HCT116 (cell line): ENCODE data around the gene GOLPH3L. TPM values are rescaled to one million over a fixed set of nuclear protein-coding genes. Genes with fewer than 3 reads are reported as not detected.

Experiments
- ATAC-seq: fragments of 200-7000 bp; cut with Tn5 transposase; 2 replicates; pipeline ENCODE4 v1.9.1; 2020; ENCODE audit warnings: mild to moderate bottlenecking, moderate library complexity
- BruUV-seq: library from RNA; stranded (reverse); fragments of 400-500 nt; replicated peaks from 2 replicates; lab custom pipeline; 2021; lab: Mats Ljungman, UMichigan
- CTCF ChIA-PET: fragments of 300-600 bp; sonication (Branson Sonifier 250); formaldehyde crosslinking; loops from one replicate; lab custom pipeline; 2021; ENCODE audit warnings: antibody characterized with exemption; lab: Charles Lee
- POLR2A ChIA-PET: fragments of 300-600, 350-600 bp; sonication (Branson Sonifier 250); formaldehyde crosslinking; loops from one replicate; lab custom pipeline; 2021; ENCODE audit warnings: antibody characterized with exemption; lab: Charles Lee
- RAD21 ChIA-PET, 2 experiments: fragments of 300-600 bp; sonication (Branson Sonifier 250); formaldehyde crosslinking; loops; one replicate each; lab custom pipeline; 2023; ENCODE audit warnings: low total read pairs in 2 of 2; ENCODE audit not compliant: uncharacterized antibody in 2 of 2, unreplicated experiment in 2 of 2, low non-redundant PET in 1 of 2; lab: Charles Lee
- DNase-seq: peaks from one replicate; pipeline ENCODE4 v3.0.0-alpha.2; 2010; ENCODE audit warnings: low read depth, low spot score
- H2AFZ ChIP-seq: fragments of 200-600 bp; shearing (Covaris generic), sonication (generic); 2 replicates; pipeline ENCODE4 v1.6.1; 2017; ENCODE audit warnings: low read depth, mixed run types, mixed read lengths, antibody characterized with exemption, low read length; ENCODE audit not compliant: poor library complexity, severe bottlenecking
- H3K27ac ChIP-seq: 2 replicates; pipeline ENCODE4 v1.5.1; 2012; ENCODE audit warnings: low read depth, low read length
- H3K27me3 ChIP-seq: fragments of 200-600 bp; sonication (generic); 2 replicates; pipeline ENCODE4 v1.6.1; 2016; ENCODE audit warnings: mixed run types, low read length, mixed read lengths; ENCODE audit not compliant: insufficient read depth
- H3K36me3 ChIP-seq, 2 experiments: fragments of 200-500 bp in 1 of 2; fragments of 200-600 bp in 1 of 2; sonication (Bioruptor generic) in 1 of 2; sonication (generic) in 1 of 2; 2 replicates each; pipeline versions ENCODE4 v1.5.1 to v1.6.1; 2014 to 2016; ENCODE audit warnings: low read length in 2 of 2, inconsistent platforms in 1 of 2, mixed read lengths in 1 of 2, mixed run types in 1 of 2; ENCODE audit not compliant: insufficient read depth in 2 of 2, control insufficient read depth in 1 of 2
- H3K4me1 ChIP-seq, 2 experiments: fragments of 200-600 bp in 1 of 2; sonication (generic) in 1 of 2; 2 replicates each; pipeline versions ENCODE4 v1.5.1 to v1.6.1; 2012 to 2017; ENCODE audit warnings: low read length in 2 of 2, inconsistent platforms in 1 of 2, mild to moderate bottlenecking in 1 of 2, mixed read lengths in 1 of 2, mixed run types in 1 of 2, moderate library complexity in 1 of 2; ENCODE audit not compliant: insufficient read depth in 2 of 2, control insufficient read depth in 1 of 2
- H3K4me2 ChIP-seq: fragments of 200-600 bp; sonication (generic); 2 replicates; pipeline ENCODE4 v1.6.1; 2017; ENCODE audit warnings: mixed run types, low read length, mixed read lengths
- H3K4me3 ChIP-seq, 2 experiments: fragments of 200-600 bp in 1 of 2; sonication (generic) in 1 of 2; replicated peaks in 1 of 2; 2 replicates each; pipeline ENCODE4 v1.5.1; 2011 to 2016; ENCODE audit warnings: low read length in 2 of 2, control low read depth in 1 of 2, low read depth in 1 of 2, mild to moderate bottlenecking in 1 of 2, mixed read lengths in 1 of 2, mixed run types in 1 of 2
- H3K79me2 ChIP-seq: fragments of 200-600 bp; sonication (generic); 2 replicates; pipeline ENCODE4 v1.6.1; 2017; ENCODE audit warnings: mild to moderate bottlenecking, mixed run types, low read length, moderate library complexity, mixed read lengths; ENCODE audit not compliant: insufficient read depth
- H3K9ac ChIP-seq: fragments of 200-600 bp; sonication (generic); 2 replicates; pipeline ENCODE4 v1.6.1; 2016; ENCODE audit warnings: low read length, mixed read lengths
- H3K9me2 ChIP-seq: fragments of 200-600 bp; sonication (generic), shearing (Covaris generic); 2 replicates; pipeline ENCODE4 v1.6.1; 2017; ENCODE audit warnings: mixed run types, mild to moderate bottlenecking, moderate library complexity; ENCODE audit not compliant: insufficient read depth
- H3K9me3 ChIP-seq, 2 experiments: fragments of 200-500 bp in 1 of 2; fragments of 200-600 bp in 1 of 2; sonication (Bioruptor generic) in 1 of 2; sonication (generic) in 1 of 2; 2 replicates each; pipeline ENCODE4 v1.6.1; 2014 to 2017; ENCODE audit warnings: low read length in 2 of 2, mixed read lengths in 2 of 2, inconsistent platforms in 1 of 2, low read depth in 1 of 2, mild to moderate bottlenecking in 1 of 2, mixed run types in 1 of 2, moderate library complexity in 1 of 2; ENCODE audit not compliant: control insufficient read depth in 1 of 2, insufficient read depth in 1 of 2
- H4K20me1 ChIP-seq: fragments of 200-600 bp; sonication (generic), shearing (Covaris generic); 2 replicates; pipeline ENCODE4 v1.6.1; 2017; ENCODE audit warnings: mixed run types, mild to moderate bottlenecking, moderate library complexity; ENCODE audit not compliant: insufficient read depth
- CBX3 ChIP-seq: IDR thresholded peaks from 2 replicates; pipeline ENCODE4 v1.6.1; 2012; ENCODE audit warnings: low read depth
- CEBPB ChIP-seq: IDR thresholded peaks from 2 replicates; pipeline ENCODE4 v1.6.1; 2012; ENCODE audit warnings: low read depth
- EGR1 ChIP-seq: IDR thresholded peaks from 2 replicates; pipeline ENCODE4 v1.6.1; 2012; ENCODE audit warnings: low read depth
- ELF1 ChIP-seq: IDR thresholded peaks from 2 replicates; pipeline ENCODE4 v1.6.1; 2012; ENCODE audit warnings: low read depth, borderline replicate concordance
- EZH2phosphoT487 ChIP-seq: fragments of 200-600 bp; IDR thresholded peaks from 2 replicates; pipeline ENCODE4 v1.6.1; 2018; ENCODE audit warnings: antibody characterized with exemption, borderline replicate concordance
- FOSL1 ChIP-seq: IDR thresholded peaks from 2 replicates; pipeline ENCODE4 v1.6.1; 2012; ENCODE audit warnings: low read depth
- JUND ChIP-seq: IDR thresholded peaks from 2 replicates; pipeline ENCODE4 v1.6.1; 2012
- POLR2AphosphoS5 ChIP-seq: IDR thresholded peaks from 2 replicates; pipeline ENCODE4 v1.6.1; 2011; ENCODE audit warnings: mild to moderate bottlenecking, low read depth, low read length, moderate library complexity
- RAD21 ChIP-seq: IDR thresholded peaks from 2 replicates; pipeline ENCODE4 v1.6.1; 2012; ENCODE audit warnings: low read depth, mild to moderate bottlenecking
- SIN3A ChIP-seq: IDR thresholded peaks from 2 replicates; pipeline ENCODE4 v1.6.1; 2012; ENCODE audit warnings: low read depth
- SP1 ChIP-seq: IDR thresholded peaks from 2 replicates; pipeline ENCODE4 v1.6.1; 2012; ENCODE audit warnings: low read depth
- SRF ChIP-seq: IDR thresholded peaks from 2 replicates; pipeline ENCODE4 v1.6.1; 2012; ENCODE audit warnings: low read depth
- TCF7L2 ChIP-seq: IDR thresholded peaks from 2 replicates; pipeline ENCODE4 v1.7.0; 2011; ENCODE audit warnings: borderline replicate concordance, inconsistent platforms; ENCODE audit not compliant: insufficient read depth, insufficient read length; ENCODE audit errors: extremely low read depth
- YY1 ChIP-seq: IDR thresholded peaks from 2 replicates; pipeline ENCODE4 v1.6.1; 2011; ENCODE audit warnings: low read length, low read depth, moderate library complexity, mild to moderate bottlenecking; ENCODE audit not compliant: insufficient replicate concordance; ENCODE audit errors: extremely low read depth
- ZFX ChIP-seq: fragments of 450-650 bp; IDR thresholded peaks from 2 replicates; pipeline ENCODE4 v1.6.1; 2017
- ZNF274 ChIP-seq: fragments of 200-500 bp; sonication (Bioruptor generic); IDR thresholded peaks from 2 replicates; pipeline ENCODE4 v1.6.1; 2014; ENCODE audit warnings: mild to moderate bottlenecking, low read depth, low read length, inconsistent platforms
- intact Hi-C: fragments of 100-400 bp; cut with micrococcal nuclease; formaldehyde crosslinking; loops from 2 replicates; pipeline ENCODE4 v1.10.0; 2022
- total RNA-seq: library from RNA; stranded (reverse); gene quantifications from one replicate; pipeline ENCODE4 v1.2.1, GENCODE V29; 2021; ENCODE audit not compliant: unreplicated experiment
- TF ChIP-seq, protein P1 (sequence below): IDR thresholded peaks from 2 replicates; pipeline ENCODE4 v1.6.1; 2012; ENCODE audit warnings: low read depth
- TF ChIP-seq, protein P2 (sequence below): IDR thresholded peaks from 2 replicates; pipeline ENCODE4 v1.6.1; 2012
- TF ChIP-seq, protein P3 (sequence below): IDR thresholded peaks from 2 replicates; pipeline ENCODE4 v1.6.1; 2012
- TF ChIP-seq, protein P4 (sequence below), 3 experiments: fragments of 200-600 bp in 1 of 3; sonication (generic) in 1 of 3; IDR thresholded peaks in 2 of 3; conservative IDR thresholded peaks in 1 of 3; 2 replicates each; pipeline ENCODE4 v1.5.1; 2012 to 2017; ENCODE audit warnings: low read depth in 2 of 3, low read length in 2 of 3, antibody characterized with exemption in 1 of 3, borderline replicate concordance in 1 of 3, control low read depth in 1 of 3, mild to moderate bottlenecking in 1 of 3, mixed read lengths in 1 of 3, mixed run types in 1 of 3, moderate library complexity in 1 of 3; ENCODE audit not compliant: insufficient read depth in 1 of 3

GOLPH3L gene
- total RNA-seq, 1 experiment from 2014 or later, result 28.0 TPM

DNA sequence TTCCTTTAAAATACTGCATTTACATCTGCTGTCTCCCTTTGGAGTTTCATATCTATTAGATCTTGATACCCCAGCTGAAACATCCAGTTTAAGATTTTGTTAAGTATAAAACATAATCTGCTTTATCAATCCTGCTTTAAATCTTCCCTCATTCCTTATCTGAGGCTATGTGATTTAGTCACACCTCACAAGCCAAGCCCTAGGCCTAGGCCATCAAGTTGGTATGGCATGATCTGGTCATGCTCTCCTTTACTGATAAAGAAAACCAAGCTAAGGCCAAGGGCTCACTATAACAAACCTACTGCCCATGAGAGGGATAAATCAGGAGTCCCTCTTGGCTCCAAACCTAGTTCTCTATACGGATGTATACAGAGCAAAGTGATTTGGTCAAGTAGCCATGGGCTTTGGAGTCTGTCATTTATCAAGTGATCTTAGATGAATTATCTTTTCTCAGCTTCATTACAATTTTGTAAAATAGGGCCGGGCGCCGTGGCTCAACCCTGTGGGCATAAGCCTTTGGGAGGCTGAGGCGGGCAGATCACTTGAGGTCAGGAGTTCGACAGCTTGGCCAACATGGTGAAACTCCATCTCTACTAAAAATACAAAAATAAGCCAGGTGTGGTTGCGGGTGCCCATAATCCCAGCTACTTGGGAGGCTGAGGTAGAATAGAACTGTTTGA lies 90.4 kb downstream of the GOLPH3L start:
- H3K9me2 ChIP-seq, result no peaks in the 10 kb centered on the region
- no peaks in the 10 kb centered on the region for H3K9me3 ChIP-seq
- ChIA-PET RAD21 (no interaction called here), CTCF (no interaction called here), POLR2A (interaction anchor here (1.2 to 2.3 kb wide), 2 partner anchors 23 to 27 kb away, joined by 4 to 11 read pairs; partner anchors contain the start of genes ENSA and MCL1)
- ATAC-seq (no peak), DNase-seq (no peak)
- no peak overlapping the region for H3K4me2 ChIP-seq
- H3K36me3 ChIP-seq, result 0 out of 4 replicates have a peak, but pooled peaks cover 0 to 4% of the 10 kb centered on the region in 2 experiments
- no peaks in the 10 kb centered on the region for H4K20me1 ChIP-seq
- intact Hi-C loops, result no loop called here
- H3K27me3 ChIP-seq, result no peaks in the 10 kb centered on the region
- no TSS peak for BruUV-seq
- no peak overlapping the region for H3K27ac ChIP-seq
- H2AFZ ChIP-seq, result no peak overlapping the region
- H3K4me3 ChIP-seq, result no peak overlapping the region
- no peak for TF ChIP-seq RAD21
- TF ChIP-seq FOSL1, result no peak
- TF ChIP-seq POLR2AphosphoS5, result no peak
- no peak for TF ChIP-seq SP1
- no peak for TF ChIP-seq ZFX
- TF ChIP-seq, protein P1, sequence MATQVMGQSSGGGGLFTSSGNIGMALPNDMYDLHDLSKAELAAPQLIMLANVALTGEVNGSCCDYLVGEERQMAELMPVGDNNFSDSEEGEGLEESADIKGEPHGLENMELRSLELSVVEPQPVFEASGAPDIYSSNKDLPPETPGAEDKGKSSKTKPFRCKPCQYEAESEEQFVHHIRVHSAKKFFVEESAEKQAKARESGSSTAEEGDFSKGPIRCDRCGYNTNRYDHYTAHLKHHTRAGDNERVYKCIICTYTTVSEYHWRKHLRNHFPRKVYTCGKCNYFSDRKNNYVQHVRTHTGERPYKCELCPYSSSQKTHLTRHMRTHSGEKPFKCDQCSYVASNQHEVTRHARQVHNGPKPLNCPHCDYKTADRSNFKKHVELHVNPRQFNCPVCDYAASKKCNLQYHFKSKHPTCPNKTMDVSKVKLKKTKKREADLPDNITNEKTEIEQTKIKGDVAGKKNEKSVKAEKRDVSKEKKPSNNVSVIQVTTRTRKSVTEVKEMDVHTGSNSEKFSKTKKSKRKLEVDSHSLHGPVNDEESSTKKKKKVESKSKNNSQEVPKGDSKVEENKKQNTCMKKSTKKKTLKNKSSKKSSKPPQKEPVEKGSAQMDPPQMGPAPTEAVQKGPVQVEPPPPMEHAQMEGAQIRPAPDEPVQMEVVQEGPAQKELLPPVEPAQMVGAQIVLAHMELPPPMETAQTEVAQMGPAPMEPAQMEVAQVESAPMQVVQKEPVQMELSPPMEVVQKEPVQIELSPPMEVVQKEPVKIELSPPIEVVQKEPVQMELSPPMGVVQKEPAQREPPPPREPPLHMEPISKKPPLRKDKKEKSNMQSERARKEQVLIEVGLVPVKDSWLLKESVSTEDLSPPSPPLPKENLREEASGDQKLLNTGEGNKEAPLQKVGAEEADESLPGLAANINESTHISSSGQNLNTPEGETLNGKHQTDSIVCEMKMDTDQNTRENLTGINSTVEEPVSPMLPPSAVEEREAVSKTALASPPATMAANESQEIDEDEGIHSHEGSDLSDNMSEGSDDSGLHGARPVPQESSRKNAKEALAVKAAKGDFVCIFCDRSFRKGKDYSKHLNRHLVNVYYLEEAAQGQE, result no peak
- TF ChIP-seq, protein P2, sequence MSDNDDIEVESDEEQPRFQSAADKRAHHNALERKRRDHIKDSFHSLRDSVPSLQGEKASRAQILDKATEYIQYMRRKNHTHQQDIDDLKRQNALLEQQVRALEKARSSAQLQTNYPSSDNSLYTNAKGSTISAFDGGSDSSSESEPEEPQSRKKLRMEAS, result no peak
- no peak for TF ChIP-seq TCF7L2
- TF ChIP-seq, protein P3, sequence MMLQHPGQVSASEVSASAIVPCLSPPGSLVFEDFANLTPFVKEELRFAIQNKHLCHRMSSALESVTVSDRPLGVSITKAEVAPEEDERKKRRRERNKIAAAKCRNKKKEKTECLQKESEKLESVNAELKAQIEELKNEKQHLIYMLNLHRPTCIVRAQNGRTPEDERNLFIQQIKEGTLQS, result no peak
- no peak for TF ChIP-seq EGR1
- no peak for TF ChIP-seq SRF
- no peak for TF ChIP-seq YY1
- TF ChIP-seq ZNF274, result no peak
- no peak for TF ChIP-seq SIN3A
- TF ChIP-seq JUND, result no peak
- no peak for TF ChIP-seq ELF1
- no peak for TF ChIP-seq CBX3
- TF ChIP-seq CEBPB, result no peak
- TF ChIP-seq, protein P4, sequence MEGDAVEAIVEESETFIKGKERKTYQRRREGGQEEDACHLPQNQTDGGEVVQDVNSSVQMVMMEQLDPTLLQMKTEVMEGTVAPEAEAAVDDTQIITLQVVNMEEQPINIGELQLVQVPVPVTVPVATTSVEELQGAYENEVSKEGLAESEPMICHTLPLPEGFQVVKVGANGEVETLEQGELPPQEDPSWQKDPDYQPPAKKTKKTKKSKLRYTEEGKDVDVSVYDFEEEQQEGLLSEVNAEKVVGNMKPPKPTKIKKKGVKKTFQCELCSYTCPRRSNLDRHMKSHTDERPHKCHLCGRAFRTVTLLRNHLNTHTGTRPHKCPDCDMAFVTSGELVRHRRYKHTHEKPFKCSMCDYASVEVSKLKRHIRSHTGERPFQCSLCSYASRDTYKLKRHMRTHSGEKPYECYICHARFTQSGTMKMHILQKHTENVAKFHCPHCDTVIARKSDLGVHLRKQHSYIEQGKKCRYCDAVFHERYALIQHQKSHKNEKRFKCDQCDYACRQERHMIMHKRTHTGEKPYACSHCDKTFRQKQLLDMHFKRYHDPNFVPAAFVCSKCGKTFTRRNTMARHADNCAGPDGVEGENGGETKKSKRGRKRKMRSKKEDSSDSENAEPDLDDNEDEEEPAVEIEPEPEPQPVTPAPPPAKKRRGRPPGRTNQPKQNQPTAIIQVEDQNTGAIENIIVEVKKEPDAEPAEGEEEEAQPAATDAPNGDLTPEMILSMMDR (IDR thresholded peaks at IDR 0.05 in 2 of 3, conservative IDR thresholded peaks at IDR 0.05 in 1 of 3; ENCODE audit: borderline replicate concordance in 1 of 3, insufficient read depth in 1 of 3, low read depth in 2 of 3, low read length in 2 of 3), result no peak
- TF ChIP-seq EZH2phosphoT487, result no peak
- H3K9ac ChIP-seq, result no peak overlapping the region
- peaks cover 20 to 39% of the 10 kb centered on the region in 2 experiments for H3K4me1 ChIP-seq
- no peaks in the 10 kb centered on the region for H3K79me2 ChIP-seq
